ENCODE measurements around the gene FAM131B.

Gene FAM131B

DNA sequence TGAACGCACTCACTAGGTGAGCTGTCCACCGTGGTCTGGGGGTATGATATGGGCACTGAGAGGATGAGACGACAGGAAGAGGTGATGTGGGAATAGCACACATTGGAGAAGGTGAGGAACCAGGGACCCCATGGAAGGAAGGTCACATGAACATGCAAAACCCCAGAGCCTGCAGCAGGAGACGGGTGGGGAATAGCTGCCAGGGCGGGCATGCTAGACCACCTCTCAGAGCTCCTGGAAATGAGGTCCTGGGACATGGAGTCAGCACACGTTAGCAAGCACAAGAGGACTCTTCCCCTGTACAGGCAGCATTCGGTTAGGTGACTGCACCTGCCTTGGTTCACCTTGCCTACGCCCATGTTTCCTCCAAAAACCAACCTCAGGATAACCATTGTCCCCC lies 8.1 kb downstream of the FAM131B start:
- no peaks in the 10 kb centered on the region for H3K4me1 ChIP-seq (ENCODE audit: insufficient read depth, low read length, severe bottlenecking)
- H4K20me1 ChIP-seq (ENCODE audit: insufficient read depth, low read length), result no peaks in the 10 kb centered on the region
- no peak overlapping the region for H3K4me2 ChIP-seq (ENCODE audit: low read length)
- H3K36me3 ChIP-seq (ENCODE audit: insufficient read depth, low read length), result no peaks in the 10 kb centered on the region
- H3K27ac ChIP-seq (ENCODE audit: low read depth, low read length, poor library complexity, severe bottlenecking), result no peak overlapping the region
- no peak overlapping the region for H3K4me3 ChIP-seq (ENCODE audit: low read depth, low read length, poor library complexity, severe bottlenecking)
- H2AFZ ChIP-seq (ENCODE audit: low read length), result no peak overlapping the region
- no peaks in the 10 kb centered on the region for H3F3A ChIP-seq (ENCODE audit: insufficient read depth, low read length)
- no peaks in the 10 kb centered on the region for H3K9me2 ChIP-seq (ENCODE audit: low read depth, low read length)
- TF ChIP-seq, protein P1, sequence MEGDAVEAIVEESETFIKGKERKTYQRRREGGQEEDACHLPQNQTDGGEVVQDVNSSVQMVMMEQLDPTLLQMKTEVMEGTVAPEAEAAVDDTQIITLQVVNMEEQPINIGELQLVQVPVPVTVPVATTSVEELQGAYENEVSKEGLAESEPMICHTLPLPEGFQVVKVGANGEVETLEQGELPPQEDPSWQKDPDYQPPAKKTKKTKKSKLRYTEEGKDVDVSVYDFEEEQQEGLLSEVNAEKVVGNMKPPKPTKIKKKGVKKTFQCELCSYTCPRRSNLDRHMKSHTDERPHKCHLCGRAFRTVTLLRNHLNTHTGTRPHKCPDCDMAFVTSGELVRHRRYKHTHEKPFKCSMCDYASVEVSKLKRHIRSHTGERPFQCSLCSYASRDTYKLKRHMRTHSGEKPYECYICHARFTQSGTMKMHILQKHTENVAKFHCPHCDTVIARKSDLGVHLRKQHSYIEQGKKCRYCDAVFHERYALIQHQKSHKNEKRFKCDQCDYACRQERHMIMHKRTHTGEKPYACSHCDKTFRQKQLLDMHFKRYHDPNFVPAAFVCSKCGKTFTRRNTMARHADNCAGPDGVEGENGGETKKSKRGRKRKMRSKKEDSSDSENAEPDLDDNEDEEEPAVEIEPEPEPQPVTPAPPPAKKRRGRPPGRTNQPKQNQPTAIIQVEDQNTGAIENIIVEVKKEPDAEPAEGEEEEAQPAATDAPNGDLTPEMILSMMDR (IDR thresholded peaks at IDR 0.05; ENCODE audit: low read length), result no peak
- no peak for TF ChIP-seq EZH2 (IDR thresholded peaks at IDR 0.05; ENCODE audit: borderline replicate concordance, low read length)
- 0 out of 2 replicates have a peak, but pooled peaks cover 9% of the 10 kb centered on the region for H3K27me3 ChIP-seq (ENCODE audit: insufficient read depth, low read length)
- no peak overlapping the region for H3K9ac ChIP-seq (ENCODE audit: low read length)
- no peaks in the 10 kb centered on the region for H3K79me2 ChIP-seq (ENCODE audit: insufficient read depth, low read length)
- H3K9me3 ChIP-seq (ENCODE audit: low read length), result no peaks in the 10 kb centered on the region

DNA sequence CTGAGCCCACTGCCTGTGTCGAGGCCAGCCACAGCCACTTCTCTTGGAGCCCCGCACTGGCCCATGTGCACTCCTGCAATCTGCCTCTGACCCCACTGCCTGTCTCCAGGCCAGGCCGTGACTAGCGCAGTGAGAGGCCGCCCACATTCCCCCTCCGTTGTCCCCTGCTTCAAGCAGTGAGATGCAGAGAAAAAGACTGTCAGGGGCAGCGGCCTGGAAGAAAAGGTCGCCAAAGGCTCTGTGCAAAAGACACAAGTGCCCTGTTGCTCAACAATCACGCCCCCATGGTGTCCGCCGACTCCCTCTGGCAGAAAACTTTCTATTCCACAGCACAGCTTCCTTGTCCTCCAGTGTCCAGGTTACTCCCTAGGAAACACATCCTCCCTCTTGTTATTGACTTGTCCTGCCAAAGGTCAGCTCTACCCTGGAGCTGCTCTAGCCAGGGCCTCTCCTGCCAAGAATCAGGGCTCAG lies 9.9 kb downstream of the FAM131B start:
- no peaks in the 10 kb centered on the region for H3K4me1 ChIP-seq (ENCODE audit: insufficient read depth, low read length, severe bottlenecking)

DNA sequence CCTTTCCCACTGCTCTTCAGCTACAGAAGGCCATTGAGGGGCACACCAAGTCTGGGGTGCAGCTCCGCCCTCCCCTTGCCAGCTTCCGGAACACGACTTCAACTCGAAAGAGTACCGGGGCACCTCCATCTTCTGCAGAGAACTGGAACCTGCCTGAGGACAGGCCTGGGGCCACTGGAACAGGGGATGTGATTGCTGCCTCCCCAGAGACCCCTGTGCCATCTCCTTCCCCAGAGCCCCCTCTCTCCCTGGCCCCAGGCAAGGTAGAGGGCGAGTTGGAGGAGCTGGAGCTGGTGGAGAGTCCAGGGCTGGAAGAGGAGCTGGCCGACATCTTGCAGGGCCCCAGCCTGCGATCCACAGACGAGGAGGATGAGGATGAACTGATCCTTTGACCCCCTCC lies 10.9 kb downstream of the FAM131B start:
- Histone ChIP-seq H3K4me3 (ENCODE audit: low read depth, low read length, poor library complexity, severe bottlenecking) (no peak overlapping the region), H3F3A (ENCODE audit: insufficient read depth, low read length) (no peaks in the 10 kb centered on the region), H3K27ac (ENCODE audit: low read depth, low read length, poor library complexity, severe bottlenecking) (no peak overlapping the region), H3K9me3 (ENCODE audit: low read length) (no peaks in the 10 kb centered on the region), H3K79me2 (ENCODE audit: insufficient read depth, low read length) (no peaks in the 10 kb centered on the region), H3K9me2 (ENCODE audit: low read depth, low read length) (no peaks in the 10 kb centered on the region), H3K36me3 (ENCODE audit: insufficient read depth, low read length) (no peaks in the 10 kb centered on the region), H4K20me1 (ENCODE audit: insufficient read depth, low read length) (no peaks in the 10 kb centered on the region), H3K27me3 (ENCODE audit: insufficient read depth, low read length) (0 out of 2 replicates have a peak, but pooled peaks cover 18% of the 10 kb centered on the region), H3K9ac (ENCODE audit: low read length) (no peak overlapping the region), H3K4me1 (ENCODE audit: insufficient read depth, low read length, severe bottlenecking) (no peaks in the 10 kb centered on the region), H2AFZ (ENCODE audit: low read length) (no peak overlapping the region), H3K4me2 (ENCODE audit: low read length) (no peak overlapping the region)
- TF ChIP-seq EZH2 (IDR thresholded peaks at IDR 0.05; ENCODE audit: borderline replicate concordance, low read length), result no peak
- TF ChIP-seq, protein P1 (IDR thresholded peaks at IDR 0.05; ENCODE audit: low read length), result no peak

More for the DNA sequence above, 9.9 kb downstream of the FAM131B start:
- H3K9me2 ChIP-seq (ENCODE audit: low read depth, low read length), result no peaks in the 10 kb centered on the region
- H3K79me2 ChIP-seq (ENCODE audit: insufficient read depth, low read length), result no peaks in the 10 kb centered on the region
- H2AFZ ChIP-seq (ENCODE audit: low read length), result no peak overlapping the region
- no peaks in the 10 kb centered on the region for H3K36me3 ChIP-seq (ENCODE audit: insufficient read depth, low read length)
- H4K20me1 ChIP-seq (ENCODE audit: insufficient read depth, low read length), result no peaks in the 10 kb centered on the region
- H3F3A ChIP-seq (ENCODE audit: insufficient read depth, low read length), result no peaks in the 10 kb centered on the region
- no peaks in the 10 kb centered on the region for H3K9me3 ChIP-seq (ENCODE audit: low read length)
- no peak overlapping the region for H3K4me3 ChIP-seq (ENCODE audit: low read depth, low read length, poor library complexity, severe bottlenecking)
- no peak overlapping the region for H3K9ac ChIP-seq (ENCODE audit: low read length)
- H3K27me3 ChIP-seq (ENCODE audit: insufficient read depth, low read length), result 0 out of 2 replicates have a peak, but pooled peaks cover 18% of the 10 kb centered on the region
- TF ChIP-seq, protein P1 (IDR thresholded peaks at IDR 0.05; ENCODE audit: low read length), result no peak
- no peak for TF ChIP-seq EZH2 (IDR thresholded peaks at IDR 0.05; ENCODE audit: borderline replicate concordance, low read length)
- H3K4me2 ChIP-seq (ENCODE audit: low read length), result no peak overlapping the region
- H3K27ac ChIP-seq (ENCODE audit: low read depth, low read length, poor library complexity, severe bottlenecking), result no peak overlapping the region

Data from OCI-LY1 (cell line).